Neuronal stem cell (in vitro differentiated cells): ENCODE measurements around the gene MCOLN1.

Experiments
- DNase-seq: peaks from one replicate; pipeline ENCODE4 v3.0.0-alpha.2; 2013; ENCODE audit warnings: low spot score
- H2AFZ ChIP-seq: one replicate; pipeline ENCODE4 v1.6.1; 2013; ENCODE audit warnings: mild to moderate bottlenecking, low read length, inconsistent platforms
- H2AK5ac ChIP-seq: 2 replicates; pipeline ENCODE4 v1.6.1; 2013; ENCODE audit warnings: low read depth, mild to moderate bottlenecking, inconsistent platforms, low read length, moderate library complexity, mixed read lengths
- H2BK120ac ChIP-seq: 2 replicates; pipeline ENCODE4 v1.6.1; 2013; ENCODE audit warnings: low read depth, mild to moderate bottlenecking, inconsistent platforms, low read length, moderate library complexity, mixed read lengths
- H2BK12ac ChIP-seq: one replicate; pipeline ENCODE4 v1.6.1; 2013; ENCODE audit warnings: low read length, inconsistent platforms
- H2BK15ac ChIP-seq: 2 replicates; pipeline ENCODE4 v1.6.1; 2013; ENCODE audit warnings: mild to moderate bottlenecking, low read length, inconsistent platforms, mixed read lengths
- H2BK5ac ChIP-seq: one replicate; pipeline ENCODE4 v1.6.1; 2013; ENCODE audit warnings: inconsistent platforms, mild to moderate bottlenecking, low read length, moderate library complexity
- H3K14ac ChIP-seq: one replicate; pipeline ENCODE4 v1.6.1; 2013; ENCODE audit warnings: low read length, inconsistent platforms
- H3K18ac ChIP-seq: 2 replicates; pipeline ENCODE4 v1.6.1; 2013; ENCODE audit warnings: low read length, inconsistent platforms
- H3K23ac ChIP-seq: 2 replicates; pipeline ENCODE4 v1.6.1; 2013; ENCODE audit warnings: low read depth, mild to moderate bottlenecking, mixed read lengths, low read length, inconsistent platforms; ENCODE audit not compliant: poor library complexity
- H3K27ac ChIP-seq: replicated peaks from 3 replicates; pipeline ENCODE4 v1.5.1; 2013; ENCODE audit warnings: low read length, inconsistent platforms
- H3K27me3 ChIP-seq, 3 experiments: 2 replicates each; pipeline ENCODE4 v1.6.1; 2013; ENCODE audit warnings: low read length in 3 of 3, mild to moderate bottlenecking in 2 of 3, inconsistent platforms in 1 of 3, low read depth in 1 of 3, mixed read lengths in 1 of 3, moderate library complexity in 1 of 3; ENCODE audit not compliant: control insufficient read depth in 3 of 3, insufficient read depth in 3 of 3
- H3K36me3 ChIP-seq, 2 donors: replicated peaks in 1 of 2; 2 replicates each; pipeline ENCODE4 v1.6.1; 2013; ENCODE audit warnings: low read length in 2 of 2; ENCODE audit not compliant: control insufficient read depth in 2 of 2, insufficient read depth in 2 of 2
- H3K4ac ChIP-seq: 2 replicates; pipeline ENCODE4 v1.6.1; 2013; ENCODE audit warnings: inconsistent platforms, mild to moderate bottlenecking, low read length, moderate library complexity
- H3K4me1 ChIP-seq, 2 donors: 1 replicate in 1 of 2; 2 replicates in 1 of 2; pipeline ENCODE4 v1.6.1; 2013; ENCODE audit warnings: low read length in 2 of 2, low read depth in 1 of 2; ENCODE audit not compliant: control insufficient read depth in 2 of 2, insufficient read depth in 1 of 2
- H3K4me2 ChIP-seq: one replicate; pipeline ENCODE4 v1.6.1; 2013; ENCODE audit warnings: mild to moderate bottlenecking, low read length, inconsistent platforms; ENCODE audit not compliant: insufficient read depth, poor library complexity, severe bottlenecking
- H3K4me3 ChIP-seq, 2 donors: 2 replicates each; pipeline ENCODE4 v1.5.1; 2013; ENCODE audit warnings: low read length in 2 of 2, mild to moderate bottlenecking in 2 of 2, inconsistent platforms in 1 of 2, moderate library complexity in 1 of 2
- H3K79me1 ChIP-seq: one replicate; pipeline ENCODE4 v1.6.1; 2013; ENCODE audit warnings: low read depth, mild to moderate bottlenecking, inconsistent platforms, low read length, moderate library complexity
- H3K9ac ChIP-seq: one replicate; pipeline ENCODE4 v1.6.1; 2013; ENCODE audit warnings: mild to moderate bottlenecking, low read depth, low read length, inconsistent platforms; ENCODE audit not compliant: poor library complexity
- H3K9me3 ChIP-seq, 2 donors: replicated peaks in 1 of 2; 2 replicates each; pipeline versions ENCODE3 to v1.6.1; 2013; ENCODE audit warnings: low read length in 2 of 2, mild to moderate bottlenecking in 2 of 2, inconsistent platforms in 1 of 2, low read depth in 1 of 2, mixed read lengths in 1 of 2, moderate library complexity in 1 of 2; ENCODE audit not compliant: control insufficient read depth in 2 of 2, insufficient read depth in 1 of 2
- H4K8ac ChIP-seq: one replicate; pipeline ENCODE4 v1.6.1; 2013; ENCODE audit warnings: low read depth, mild to moderate bottlenecking, inconsistent platforms, low read length, moderate library complexity
- H4K91ac ChIP-seq: one replicate; pipeline ENCODE4 v1.6.1; 2013; ENCODE audit warnings: low read length, low read depth, mild to moderate bottlenecking, inconsistent platforms; ENCODE audit not compliant: poor library complexity
- WGBS, 2 donors: extraction: QIAGEN DNeasy Blood & Tissue Kit; methylation state at CpG; one replicate each; pipeline ENCODE4 v1.1.7; 2013; ENCODE audit warnings: missing lambda C conversion rate in 2 of 2, mixed read lengths in 1 of 2; ENCODE audit not compliant: insufficient read length in 2 of 2, insufficient replicate concordance in 1 of 2; ENCODE audit errors: extremely low coverage in 2 of 2; 5-methylcytosine and 5-hydroxymethylcytosine counted together

The MCOLN1 gene

DNA sequence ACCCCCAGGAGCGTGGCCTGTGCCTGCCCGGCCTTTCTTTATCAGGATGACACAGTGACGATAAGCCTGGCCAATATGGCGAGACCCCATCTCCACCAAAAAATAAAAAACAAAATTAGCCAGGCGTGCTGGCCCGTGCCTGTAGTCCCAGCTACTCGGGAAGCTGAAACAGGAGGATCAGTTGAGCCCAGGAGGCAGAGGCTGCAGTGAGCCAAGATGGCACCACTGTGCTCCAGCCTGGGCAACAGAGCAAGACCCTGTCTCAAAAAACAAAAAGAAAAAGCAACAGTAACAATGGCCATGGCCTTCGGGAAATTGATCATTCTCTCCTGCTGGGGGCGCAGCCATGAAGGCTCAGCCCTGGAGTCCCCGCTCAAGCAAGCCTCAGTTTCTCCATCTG is 44.7 kb upstream of the MCOLN1 start:
- H2BK15ac ChIP-seq, result no peak overlapping the region
- no peak overlapping the region for H2BK120ac ChIP-seq
- H3K27ac ChIP-seq, result no peak overlapping the region
- no peak overlapping the region for H2AFZ ChIP-seq
- peaks cover 0 to 11% of the 10 kb centered on the region in 2 donors for H3K4me1 ChIP-seq
- peak overlapping the region; percentile 43 for H3K23ac ChIP-seq
- no peaks in the 10 kb centered on the region for H3K9me3 ChIP-seq
- H3K36me3 ChIP-seq, result no peaks in the 10 kb centered on the region
- no peak overlapping the region for H3K9ac ChIP-seq
- H4K91ac ChIP-seq, result no peak overlapping the region
- H3K4me3 ChIP-seq, result no peak overlapping the region
- H3K4ac ChIP-seq, result no peak overlapping the region
- DNase-seq, result no peak
- no peak overlapping the region for H2AK5ac ChIP-seq
- no peaks in the 10 kb centered on the region for H3K27me3 ChIP-seq
- H3K18ac ChIP-seq, result no peak overlapping the region
- WGBS, 2 donors, result no CpG with 5 or more reads among the region's 10 CpGs
- no peak overlapping the region for H2BK5ac ChIP-seq
- H3K79me1 ChIP-seq, result peaks cover 2% of the 10 kb centered on the region
- no peak overlapping the region for H4K8ac ChIP-seq
- no peak overlapping the region for H2BK12ac ChIP-seq
- no peak overlapping the region for H3K14ac ChIP-seq
- H3K4me2 ChIP-seq, result no peak overlapping the region

- no peak overlapping the region for H3K4ac ChIP-seq
- peak overlapping the region; percentile 65 for H4K8ac ChIP-seq
- H3K4me1 ChIP-seq, result peaks cover 2 to 11% of the 10 kb centered on the region in 2 donors
- DNase-seq, result no peak
- H3K23ac ChIP-seq, result peak overlapping the region; percentile 73
- no peak overlapping the region for H2BK5ac ChIP-seq
- peak overlapping the region; percentile 57 for H3K18ac ChIP-seq
- H3K4me2 ChIP-seq, result no peak overlapping the region
- H3K27me3 ChIP-seq, result no peaks in the 10 kb centered on the region
- no CpG with 5 or more reads among the region's 26 CpGs for WGBS, 2 donors
- no peak overlapping the region for H2BK120ac ChIP-seq
- no peak overlapping the region for H2AFZ ChIP-seq
- H3K9ac ChIP-seq, result peak overlapping the region; percentile 30
- H4K91ac ChIP-seq, result peak overlapping the region; percentile 53
- H2AK5ac ChIP-seq, result peak overlapping the region; percentile 46
- H2BK15ac ChIP-seq, result no peak overlapping the region
- H3K36me3 ChIP-seq, result no peaks in the 10 kb centered on the region
- peak overlapping the region in 1 of 2 donors; percentile 29 for H3K4me3 ChIP-seq
- no peaks in the 10 kb centered on the region for H3K9me3 ChIP-seq
- H3K14ac ChIP-seq, result peak overlapping the region; percentile 94
- no peak overlapping the region for H3K27ac ChIP-seq
- H3K79me1 ChIP-seq, result peaks cover 2% of the 10 kb centered on the region
- peak overlapping the region; percentile 22 for H2BK12ac ChIP-seq
Observed at GRCh38 chr19:7478173-7478842, 44.1 kb upstream of the MCOLN1 start.

- H3K18ac ChIP-seq, result peak overlapping the region; percentile 8
- H3K23ac ChIP-seq, result peak overlapping the region; percentile 73
- WGBS, 2 donors, result no CpG with 5 or more reads among the region's 9 CpGs
- no peak for DNase-seq
- H4K91ac ChIP-seq, result no peak overlapping the region
- peak overlapping the region; percentile 63 for H2AK5ac ChIP-seq
- no peak overlapping the region for H4K8ac ChIP-seq
- peak overlapping the region; percentile 30 for H3K9ac ChIP-seq
- H2BK15ac ChIP-seq, result no peak overlapping the region
- H3K27ac ChIP-seq, result no peak overlapping the region
- peaks cover 2% of the 10 kb centered on the region for H3K79me1 ChIP-seq
- H2BK12ac ChIP-seq, result no peak overlapping the region
- H3K27me3 ChIP-seq, result no peaks in the 10 kb centered on the region
- no peak overlapping the region for H3K14ac ChIP-seq
- H3K36me3 ChIP-seq, result no peaks in the 10 kb centered on the region
- no peak overlapping the region for H2AFZ ChIP-seq
- peaks cover 3 to 11% of the 10 kb centered on the region in 2 donors for H3K4me1 ChIP-seq
- no peak overlapping the region for H2BK5ac ChIP-seq
- no peak overlapping the region for H2BK120ac ChIP-seq
- no peaks in the 10 kb centered on the region for H3K9me3 ChIP-seq
- no peak overlapping the region for H3K4me3 ChIP-seq
- no peak overlapping the region for H3K4me2 ChIP-seq
- H3K4ac ChIP-seq, result no peak overlapping the region
Observed at GRCh38 chr19:7478843-7479227, 43.6 kb upstream of the MCOLN1 start.

- H3K36me3 ChIP-seq, result no peaks in the 10 kb centered on the region
- H2BK120ac ChIP-seq, result no peak overlapping the region
- H2BK15ac ChIP-seq, result no peak overlapping the region
- H3K14ac ChIP-seq, result no peak overlapping the region
- no peaks in the 10 kb centered on the region for H3K9me3 ChIP-seq
- no peak overlapping the region for H3K23ac ChIP-seq
- no peak overlapping the region for H4K8ac ChIP-seq
- no peak overlapping the region for H3K18ac ChIP-seq
- H2AK5ac ChIP-seq, result no peak overlapping the region
- peak overlapping the region; percentile 66 for H2AFZ ChIP-seq
- H4K91ac ChIP-seq, result no peak overlapping the region
- no peak overlapping the region for H3K4ac ChIP-seq
- peak overlapping the region in 1 of 2 donors; percentile 19 for H3K4me3 ChIP-seq
- no peak overlapping the region for H2BK12ac ChIP-seq
- H3K4me2 ChIP-seq, result no peak overlapping the region
- H3K27ac ChIP-seq, result no peak overlapping the region
- no peak for DNase-seq
- peaks cover 2% of the 10 kb centered on the region for H3K79me1 ChIP-seq
- H3K9ac ChIP-seq, result no peak overlapping the region
- no CpG with 5 or more reads among the region's 11 CpGs for WGBS, 2 donors
- peaks cover 3 to 11% of the 10 kb centered on the region in 2 donors for H3K4me1 ChIP-seq
- H2BK5ac ChIP-seq, result no peak overlapping the region
- no peaks in the 10 kb centered on the region for H3K27me3 ChIP-seq
Observed at GRCh38 chr19:7480222-7480969, 42.0 kb upstream of the MCOLN1 start.
